ENCODE data around the gene ST6GALNAC5.

The ST6GALNAC5 gene

DNA sequence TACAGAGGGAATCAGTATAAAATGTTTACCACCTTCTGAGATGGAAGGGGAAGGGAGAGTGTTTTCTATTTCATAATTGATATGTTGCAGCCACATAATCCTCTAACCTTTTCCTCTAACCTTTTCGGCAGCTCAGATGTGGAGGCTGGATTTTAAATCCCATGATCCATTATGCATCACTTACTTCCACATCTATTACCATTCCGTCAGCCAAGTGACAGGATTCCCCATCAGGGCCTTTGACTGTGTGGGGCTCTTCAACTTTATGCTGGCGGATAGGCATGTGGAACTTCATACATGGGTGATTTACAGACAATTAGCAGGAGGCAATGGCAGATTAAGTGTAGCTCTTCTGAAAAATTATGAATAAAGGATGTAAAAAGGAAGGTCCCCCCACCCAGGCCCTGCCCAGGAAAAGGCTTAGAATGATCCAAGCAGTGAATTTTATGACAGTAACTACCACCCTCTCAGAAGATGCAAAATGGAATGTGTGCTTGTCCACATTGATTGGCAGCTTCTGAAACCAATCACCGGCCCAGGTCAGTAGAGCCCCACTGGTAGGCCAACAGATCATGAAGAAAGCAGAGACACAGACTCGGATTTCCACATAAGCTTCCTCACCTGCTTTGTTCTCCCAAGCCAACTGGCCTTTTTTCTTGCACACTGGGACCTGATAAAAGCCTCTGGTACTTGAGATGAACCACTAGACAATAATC is 147.0 kb downstream of the ST6GALNAC5 start:
- no peak for DNase-seq (ENCODE audit: low read depth in 2 of 2)

- DNase-seq (ENCODE audit: low read depth in 2 of 2) = no peak
These were observed 148.6 kb downstream of the ST6GALNAC5 start for GRCh38 chr1:77015748-77016341.

DNA sequence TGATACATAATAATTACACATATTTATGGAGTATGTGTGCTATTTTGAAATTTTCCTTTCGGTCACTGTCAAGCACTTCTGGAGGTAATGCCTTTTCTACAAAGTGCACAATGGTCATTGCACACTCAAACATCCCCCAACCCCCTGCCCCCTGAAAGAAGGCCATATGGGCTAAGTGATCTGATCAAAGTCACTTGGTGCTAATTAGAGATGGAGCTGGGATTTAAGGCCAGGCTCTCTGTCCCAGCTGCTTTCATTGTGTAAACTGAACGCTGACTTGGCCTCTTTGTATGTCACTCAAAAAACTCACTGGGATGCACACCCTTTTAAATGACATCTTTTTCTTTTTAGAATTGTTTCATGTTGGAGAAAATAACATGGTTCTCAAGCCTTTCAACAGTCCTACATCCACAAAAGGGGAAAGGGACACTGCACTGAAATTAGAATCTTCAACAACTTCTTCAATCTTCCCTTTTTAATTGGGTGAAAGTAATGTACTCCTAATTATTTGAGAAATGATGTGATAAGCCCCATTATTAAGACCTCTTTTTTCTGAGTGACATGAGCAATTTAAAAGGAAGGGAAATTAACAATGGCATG is 149.2 kb downstream of the ST6GALNAC5 start:
- no peak for DNase-seq (ENCODE audit: low read depth in 2 of 2)

- no peak for DNase-seq (ENCODE audit: low read depth in 2 of 2)
These were observed 151.0 kb downstream of the ST6GALNAC5 start for GRCh38 chr1:77018311-77018710.

DNA sequence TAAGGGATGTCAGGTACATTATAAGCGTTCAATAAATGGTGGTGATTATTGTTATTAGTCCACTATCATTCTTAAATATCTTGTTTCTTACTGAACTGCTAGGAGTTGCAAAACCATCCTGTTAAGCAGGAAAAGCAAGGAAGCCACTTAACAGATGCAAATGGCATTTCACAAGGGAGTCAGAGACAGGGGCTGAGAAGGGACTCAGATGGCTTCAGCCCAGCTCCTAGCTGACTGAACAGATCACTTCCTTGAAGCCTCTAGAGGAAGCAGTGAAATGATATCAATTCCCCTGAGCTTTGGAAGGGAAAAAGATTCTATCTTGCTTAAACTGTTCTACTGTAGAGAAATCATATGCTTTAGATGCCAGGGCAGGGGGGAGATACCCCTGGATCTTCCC is 151.5 kb downstream of the ST6GALNAC5 start:
- no peak for DNase-seq (ENCODE audit: low read depth in 2 of 2)

- DNase-seq (ENCODE audit: low read depth in 2 of 2) = no peak
These were observed 154.5 kb downstream of the ST6GALNAC5 start for GRCh38 chr1:77021732-77022131.

GRCh38 chr1:77024500-77024899 is 157.2 kb downstream of the ST6GALNAC5 start:
- no peak for DNase-seq (ENCODE audit: low read depth in 2 of 2)

DNA sequence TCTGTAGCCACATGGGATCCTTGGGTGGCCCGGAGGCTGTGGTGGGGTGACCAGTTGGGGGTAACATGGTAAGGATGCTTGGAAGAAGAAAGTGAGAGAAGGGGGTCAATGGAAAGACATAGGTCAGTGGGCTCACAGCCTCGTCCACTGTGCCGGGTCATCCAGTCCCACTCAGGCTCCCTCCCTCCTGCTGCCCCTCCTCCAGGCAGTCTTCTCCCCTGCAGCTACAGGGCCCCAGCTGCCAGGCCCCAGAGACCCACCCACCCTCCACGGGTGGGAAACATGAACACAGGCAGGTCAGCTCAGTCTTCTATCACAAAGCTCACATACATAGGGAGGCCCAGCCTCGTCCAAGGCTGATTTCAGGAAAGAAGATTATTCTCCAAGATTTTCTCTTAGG is 158.3 kb downstream of the ST6GALNAC5 start:
- no peak for DNase-seq (ENCODE audit: low read depth in 2 of 2)

- DNase-seq (ENCODE audit: low read depth in 2 of 2) = no peak
These were observed 158.9 kb downstream of the ST6GALNAC5 start for GRCh38 chr1:77026135-77026534.

DNA sequence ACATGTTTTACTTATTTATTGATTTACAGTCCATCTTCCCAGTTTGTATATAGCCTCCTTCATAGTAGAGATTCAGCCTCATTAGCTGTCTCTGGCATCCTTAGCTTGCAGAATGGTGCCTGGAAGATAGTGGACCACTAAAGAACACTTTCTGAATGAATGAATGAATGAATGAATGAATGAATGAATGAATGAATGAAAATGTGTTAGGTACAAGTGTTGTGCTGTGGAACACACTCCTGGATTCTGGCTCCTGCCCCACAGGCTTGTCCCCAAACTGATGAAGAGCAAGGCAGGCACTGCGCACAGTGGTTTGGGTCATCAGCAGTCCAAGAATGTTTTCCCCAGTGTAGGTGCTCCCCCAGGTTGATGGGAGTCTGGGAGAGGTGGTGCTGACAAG is 159.4 kb downstream of the ST6GALNAC5 start:
- DNase-seq (ENCODE audit: low read depth in 2 of 2) = no peak

DNA sequence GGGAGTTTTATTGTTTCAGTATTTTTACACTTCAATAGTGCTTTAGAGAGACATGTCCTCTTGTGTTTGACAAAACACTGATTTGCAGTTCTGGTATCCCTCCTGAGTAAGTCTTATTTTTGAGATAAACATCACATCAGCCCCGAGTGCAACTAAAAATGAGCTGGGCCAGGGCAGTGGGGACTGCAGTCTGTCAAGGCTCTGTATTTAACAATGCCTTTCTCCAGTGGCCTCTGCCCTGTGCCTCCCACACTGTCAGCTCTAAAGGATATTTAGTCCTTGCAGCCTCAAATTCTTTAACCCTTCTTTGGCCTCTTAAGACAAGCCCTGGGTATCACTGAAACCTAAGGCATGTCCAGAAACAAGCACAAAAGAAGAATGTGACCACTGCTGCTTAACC is 160.6 kb downstream of the ST6GALNAC5 start:
- DNase-seq (ENCODE audit: low read depth in 2 of 2) = no peak

- no peak for DNase-seq (ENCODE audit: low read depth in 2 of 2)
These were observed 163.3 kb downstream of the ST6GALNAC5 start for GRCh38 chr1:77030401-77031105.

- no peak for DNase-seq (ENCODE audit: low read depth in 2 of 2)
These were observed 163.9 kb downstream of the ST6GALNAC5 start for GRCh38 chr1:77031106-77031662.

- no peak for DNase-seq (ENCODE audit: low read depth in 2 of 2)
These were observed 169.3 kb downstream of the ST6GALNAC5 start for GRCh38 chr1:77036560-77036959.

- no peak for DNase-seq (ENCODE audit: low read depth in 2 of 2)
These were observed 169.8 kb downstream of the ST6GALNAC5 start for GRCh38 chr1:77037038-77037437.

- DNase-seq (ENCODE audit: low read depth in 2 of 2) = no peak
These were observed 170.7 kb downstream of the ST6GALNAC5 start for GRCh38 chr1:77038000-77038399.

GRCh38 chr1:77039111-77039510 is 171.8 kb downstream of the ST6GALNAC5 start:
- no peak for DNase-seq (ENCODE audit: low read depth in 2 of 2)

GRCh38 chr1:77039739-77040138 is 172.5 kb downstream of the ST6GALNAC5 start:
- no peak for DNase-seq (ENCODE audit: low read depth in 2 of 2)

DNA sequence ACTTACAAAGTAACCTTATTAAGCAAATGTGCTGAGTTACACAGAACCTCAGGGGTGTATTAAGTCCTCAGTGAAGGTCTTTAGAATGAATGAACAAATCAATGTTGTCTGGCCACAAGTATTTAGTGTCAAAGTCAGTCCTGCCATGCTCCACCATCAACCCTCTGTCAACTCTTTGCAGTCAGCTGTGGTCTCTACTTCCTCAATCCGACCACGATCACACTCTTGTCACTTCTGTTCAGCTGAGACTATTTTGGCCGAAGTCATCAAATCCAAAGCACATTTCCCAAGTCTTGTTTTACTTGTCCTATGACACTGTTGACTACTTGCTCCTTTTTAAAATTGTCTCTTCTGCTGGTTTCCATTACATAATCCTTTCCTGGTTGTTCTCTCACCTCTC is 173.5 kb downstream of the ST6GALNAC5 start:
- no peak for DNase-seq (ENCODE audit: low read depth in 2 of 2)

- DNase-seq (ENCODE audit: low read depth in 2 of 2) = no peak
These were observed 177.0 kb downstream of the ST6GALNAC5 start for GRCh38 chr1:77044133-77044849.

DNA sequence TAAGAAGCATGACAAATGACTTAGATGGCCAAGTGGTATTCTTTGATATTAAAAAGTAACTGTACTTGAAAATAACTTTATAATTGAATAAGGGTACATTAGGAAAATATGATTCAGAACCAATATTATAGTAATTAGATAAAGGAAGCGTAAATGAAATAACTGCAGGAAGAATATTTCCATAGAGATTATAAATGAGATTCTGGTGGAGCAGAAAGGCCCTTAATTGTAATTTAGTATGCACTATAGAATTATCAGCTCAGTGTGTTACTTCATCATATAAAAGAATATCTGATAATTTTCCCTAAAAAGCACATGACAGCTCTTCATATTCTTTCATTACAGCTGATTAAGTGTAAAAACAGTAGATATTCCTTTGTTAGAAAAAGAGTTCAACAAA is 180.3 kb downstream of the ST6GALNAC5 start:
- no peak for DNase-seq (ENCODE audit: low read depth in 2 of 2)

All from stimulated activated CD4-positive, alpha-beta T cell treated with anti-CD3 and anti-CD28 coated beads, Interleukin-1b, Interleukin-23, amount 100 ng/mL, for 1 hour (primary cell).